Measurements from ENCODE around the gene ASB7. TPM values are rescaled to one million over a fixed set of nuclear protein-coding genes. Genes with fewer than 3 reads are reported as not detected.

Gene ASB7
- total and polyA plus RNA-seq, 4 donors, result 3.3 to 18.3 (median 10.9) TPM

GRCh38 chr15:100670505-100671021 is 68.2 kb downstream of the ASB7 start:
- Histone ChIP-seq H3K4me3 (no peak overlapping the region), H3K9ac (ENCODE audit: insufficient read depth in 1 of 2, low read length in 2 of 2) (no peak overlapping the region), H3K4me1 (ENCODE audit: control insufficient read depth in 5 of 5, insufficient read depth in 5 of 5, low read length in 5 of 5) (peaks cover 0 to 32% (median 8%) of the 10 kb centered on the region in 5 donors), H3K9me3 (ENCODE audit: control insufficient read depth in 4 of 4, insufficient read depth in 3 of 4, low read length in 3 of 4) (peaks cover 0 to 2% (median 0%) of the 10 kb centered on the region in 4 donors), H3K36me3 (ENCODE audit: control insufficient read depth in 4 of 4, insufficient read depth in 4 of 4, low read length in 4 of 4) (no peaks in the 10 kb centered on the region), H3K27me3 (ENCODE audit: control insufficient read depth in 3 of 3, insufficient read depth in 3 of 3, low read length in 2 of 3) (no peaks in the 10 kb centered on the region), H3K27ac (ENCODE audit: low read depth in 1 of 2, low read length in 1 of 2) (no peak overlapping the region)
- no peak for DNase-seq
- no peak for TF ChIP-seq CTCF (IDR thresholded peaks at IDR 0.05; ENCODE audit: control extremely low read depth, extremely low read depth)
- 74 to 79% methylated on average over 8 of the region's 8 CpGs for WGBS, 2 donors
- no peak for ATAC-seq (ENCODE audit: insufficient read depth, low FRiP score)

- WGBS, 2 donors, result 86 to 91% methylated on average over 15 of the region's 15 CpGs
- no peak for TF ChIP-seq CTCF (IDR thresholded peaks at IDR 0.05; ENCODE audit: control extremely low read depth, extremely low read depth)
- ATAC-seq (ENCODE audit: insufficient read depth, low FRiP score) (no peak), DNase-seq (no peak)
- H3K9ac ChIP-seq (ENCODE audit: insufficient read depth in 1 of 2, low read length in 2 of 2), result no peak overlapping the region
- no peaks in the 10 kb centered on the region for H3K27me3 ChIP-seq (ENCODE audit: control insufficient read depth in 3 of 3, insufficient read depth in 3 of 3, low read length in 2 of 3)
- peaks cover 0 to 2% (median 0%) of the 10 kb centered on the region in 4 donors for H3K9me3 ChIP-seq (ENCODE audit: control insufficient read depth in 4 of 4, insufficient read depth in 3 of 4, low read length in 3 of 4)
- no peak overlapping the region for H3K4me3 ChIP-seq
- no peaks in the 10 kb centered on the region for H3K36me3 ChIP-seq (ENCODE audit: control insufficient read depth in 4 of 4, insufficient read depth in 4 of 4, low read length in 4 of 4)
- H3K27ac ChIP-seq (ENCODE audit: low read depth in 1 of 2, low read length in 1 of 2), result no peak overlapping the region
- H3K4me1 ChIP-seq (ENCODE audit: control insufficient read depth in 5 of 5, insufficient read depth in 5 of 5, low read length in 5 of 5), result peaks cover 0 to 30% (median 8%) of the 10 kb centered on the region in 5 donors
These were observed 68.8 kb downstream of the ASB7 start for GRCh38 chr15:100671124-100671680.

- Histone ChIP-seq H3K4me1 (ENCODE audit: control insufficient read depth in 5 of 5, insufficient read depth in 5 of 5, low read length in 5 of 5) (peaks cover 0 to 22% (median 8%) of the 10 kb centered on the region in 5 donors), H3K36me3 (ENCODE audit: control insufficient read depth in 4 of 4, insufficient read depth in 4 of 4, low read length in 4 of 4) (no peaks in the 10 kb centered on the region), H3K27me3 (ENCODE audit: control insufficient read depth in 3 of 3, insufficient read depth in 3 of 3, low read length in 2 of 3) (no peaks in the 10 kb centered on the region), H3K4me3 (no peak overlapping the region), H3K9me3 (ENCODE audit: control insufficient read depth in 4 of 4, insufficient read depth in 3 of 4, low read length in 3 of 4) (peaks cover 0 to 2% (median 0%) of the 10 kb centered on the region in 4 donors), H3K27ac (ENCODE audit: low read depth in 1 of 2, low read length in 1 of 2) (no peak overlapping the region), H3K9ac (ENCODE audit: insufficient read depth in 1 of 2, low read length in 2 of 2) (no peak overlapping the region)
- peak; percentile 53 for ATAC-seq (ENCODE audit: insufficient read depth, low FRiP score)
- no peak for TF ChIP-seq CTCF (IDR thresholded peaks at IDR 0.05; ENCODE audit: control extremely low read depth, extremely low read depth)
- DNase-seq, result peak; percentile 53 to 63 (median 58)
- WGBS, 2 donors, result 69 to 80% methylated on average over 13 of the region's 13 CpGs
These were observed 69.6 kb downstream of the ASB7 start for GRCh38 chr15:100671858-100672543.
